Measurements from ENCODE around the gene SS18L1.

DNA sequence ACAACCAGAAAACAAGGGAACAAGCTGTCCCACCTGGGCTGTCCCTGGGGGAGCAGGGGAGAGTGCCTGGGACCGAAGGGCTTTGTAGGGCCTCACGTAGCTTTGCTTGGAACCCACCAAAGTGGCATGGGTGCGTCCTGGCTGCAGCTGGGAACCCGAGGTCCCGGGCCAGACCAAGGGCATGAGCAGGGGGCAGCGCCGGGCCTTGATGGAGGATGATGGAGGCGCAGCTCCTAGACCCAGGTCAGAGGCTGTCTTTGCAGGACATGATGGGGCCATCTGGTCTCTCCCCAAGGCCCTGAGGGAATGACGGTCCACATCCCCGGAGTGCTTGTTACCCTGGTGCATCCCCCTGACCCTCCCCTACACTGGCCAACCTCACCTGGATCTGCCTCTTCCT is 87.1 kb downstream of the SS18L1 start:
- TF ChIP-seq CTCF (conservative IDR thresholded peaks at IDR 0.05; ENCODE audit: low read depth, low read length), result no peak
- TF ChIP-seq EZH2 (IDR thresholded peaks at IDR 0.05; ENCODE audit: borderline replicate concordance, low read depth, low read length, poor library complexity, severe bottlenecking), result no peak

Data from A673 (cell line).